ENCODE measurements around the gene ABLIM2. TPM values are rescaled to one million over a fixed set of nuclear protein-coding genes. Genes with fewer than 3 reads are reported as not detected.

ABLIM2 gene
- total and polyA plus RNA-seq, 2 experiments from 2014 or later: 1.5 to 4.3 TPM

GRCh38 chr4:8185295-8185694 lies 26.7 kb upstream of the ABLIM2 start:
- Histone ChIP-seq H3K79me2 (replicated peaks; ENCODE audit: insufficient read depth) (no peaks in the 10 kb centered on the region), H2AFZ (no peak overlapping the region), H3K27ac (ENCODE audit: low read depth) (no peak overlapping the region), H3K4me2 (no peak overlapping the region), H3K27me3 (ENCODE audit: insufficient read depth) (no peaks in the 10 kb centered on the region), H3K9me2 (ENCODE audit: insufficient read depth) (no peaks in the 10 kb centered on the region), H4K20me1 (replicated peaks; ENCODE audit: insufficient read depth) (no peaks in the 10 kb centered on the region), H3K4me1 (ENCODE audit: insufficient read depth) (no peaks in the 10 kb centered on the region), H3K36me3 (ENCODE audit: insufficient read depth) (no peaks in the 10 kb centered on the region), H3F3A (replicated peaks; ENCODE audit: low read depth) (peaks cover 5% of the 10 kb centered on the region; the same call in 1 of the 2 replicates), H3K4me3 (no peak overlapping the region)
- TF ChIP-seq POLR2AphosphoS5 (IDR thresholded peaks at IDR 0.05; ENCODE audit: low read depth) (no peak), ZNF331 (CRISPR knock-in tag; IDR thresholded peaks at IDR 0.05; ENCODE audit: low read depth) (no peak), STAT1 (IDR thresholded peaks at IDR 0.05; ENCODE audit: unreplicated experiment) (no peak), CREB1 (CRISPR knock-in tag; IDR thresholded peaks at IDR 0.05; ENCODE audit: low read depth) (no peak), NANOG (IDR thresholded peaks at IDR 0.05; ENCODE audit: borderline replicate concordance) (no peak), EZH2 (IDR thresholded peaks at IDR 0.05; ENCODE audit: low read depth, unreplicated experiment) (no peak)
- TF ChIP-seq, protein P1, sequence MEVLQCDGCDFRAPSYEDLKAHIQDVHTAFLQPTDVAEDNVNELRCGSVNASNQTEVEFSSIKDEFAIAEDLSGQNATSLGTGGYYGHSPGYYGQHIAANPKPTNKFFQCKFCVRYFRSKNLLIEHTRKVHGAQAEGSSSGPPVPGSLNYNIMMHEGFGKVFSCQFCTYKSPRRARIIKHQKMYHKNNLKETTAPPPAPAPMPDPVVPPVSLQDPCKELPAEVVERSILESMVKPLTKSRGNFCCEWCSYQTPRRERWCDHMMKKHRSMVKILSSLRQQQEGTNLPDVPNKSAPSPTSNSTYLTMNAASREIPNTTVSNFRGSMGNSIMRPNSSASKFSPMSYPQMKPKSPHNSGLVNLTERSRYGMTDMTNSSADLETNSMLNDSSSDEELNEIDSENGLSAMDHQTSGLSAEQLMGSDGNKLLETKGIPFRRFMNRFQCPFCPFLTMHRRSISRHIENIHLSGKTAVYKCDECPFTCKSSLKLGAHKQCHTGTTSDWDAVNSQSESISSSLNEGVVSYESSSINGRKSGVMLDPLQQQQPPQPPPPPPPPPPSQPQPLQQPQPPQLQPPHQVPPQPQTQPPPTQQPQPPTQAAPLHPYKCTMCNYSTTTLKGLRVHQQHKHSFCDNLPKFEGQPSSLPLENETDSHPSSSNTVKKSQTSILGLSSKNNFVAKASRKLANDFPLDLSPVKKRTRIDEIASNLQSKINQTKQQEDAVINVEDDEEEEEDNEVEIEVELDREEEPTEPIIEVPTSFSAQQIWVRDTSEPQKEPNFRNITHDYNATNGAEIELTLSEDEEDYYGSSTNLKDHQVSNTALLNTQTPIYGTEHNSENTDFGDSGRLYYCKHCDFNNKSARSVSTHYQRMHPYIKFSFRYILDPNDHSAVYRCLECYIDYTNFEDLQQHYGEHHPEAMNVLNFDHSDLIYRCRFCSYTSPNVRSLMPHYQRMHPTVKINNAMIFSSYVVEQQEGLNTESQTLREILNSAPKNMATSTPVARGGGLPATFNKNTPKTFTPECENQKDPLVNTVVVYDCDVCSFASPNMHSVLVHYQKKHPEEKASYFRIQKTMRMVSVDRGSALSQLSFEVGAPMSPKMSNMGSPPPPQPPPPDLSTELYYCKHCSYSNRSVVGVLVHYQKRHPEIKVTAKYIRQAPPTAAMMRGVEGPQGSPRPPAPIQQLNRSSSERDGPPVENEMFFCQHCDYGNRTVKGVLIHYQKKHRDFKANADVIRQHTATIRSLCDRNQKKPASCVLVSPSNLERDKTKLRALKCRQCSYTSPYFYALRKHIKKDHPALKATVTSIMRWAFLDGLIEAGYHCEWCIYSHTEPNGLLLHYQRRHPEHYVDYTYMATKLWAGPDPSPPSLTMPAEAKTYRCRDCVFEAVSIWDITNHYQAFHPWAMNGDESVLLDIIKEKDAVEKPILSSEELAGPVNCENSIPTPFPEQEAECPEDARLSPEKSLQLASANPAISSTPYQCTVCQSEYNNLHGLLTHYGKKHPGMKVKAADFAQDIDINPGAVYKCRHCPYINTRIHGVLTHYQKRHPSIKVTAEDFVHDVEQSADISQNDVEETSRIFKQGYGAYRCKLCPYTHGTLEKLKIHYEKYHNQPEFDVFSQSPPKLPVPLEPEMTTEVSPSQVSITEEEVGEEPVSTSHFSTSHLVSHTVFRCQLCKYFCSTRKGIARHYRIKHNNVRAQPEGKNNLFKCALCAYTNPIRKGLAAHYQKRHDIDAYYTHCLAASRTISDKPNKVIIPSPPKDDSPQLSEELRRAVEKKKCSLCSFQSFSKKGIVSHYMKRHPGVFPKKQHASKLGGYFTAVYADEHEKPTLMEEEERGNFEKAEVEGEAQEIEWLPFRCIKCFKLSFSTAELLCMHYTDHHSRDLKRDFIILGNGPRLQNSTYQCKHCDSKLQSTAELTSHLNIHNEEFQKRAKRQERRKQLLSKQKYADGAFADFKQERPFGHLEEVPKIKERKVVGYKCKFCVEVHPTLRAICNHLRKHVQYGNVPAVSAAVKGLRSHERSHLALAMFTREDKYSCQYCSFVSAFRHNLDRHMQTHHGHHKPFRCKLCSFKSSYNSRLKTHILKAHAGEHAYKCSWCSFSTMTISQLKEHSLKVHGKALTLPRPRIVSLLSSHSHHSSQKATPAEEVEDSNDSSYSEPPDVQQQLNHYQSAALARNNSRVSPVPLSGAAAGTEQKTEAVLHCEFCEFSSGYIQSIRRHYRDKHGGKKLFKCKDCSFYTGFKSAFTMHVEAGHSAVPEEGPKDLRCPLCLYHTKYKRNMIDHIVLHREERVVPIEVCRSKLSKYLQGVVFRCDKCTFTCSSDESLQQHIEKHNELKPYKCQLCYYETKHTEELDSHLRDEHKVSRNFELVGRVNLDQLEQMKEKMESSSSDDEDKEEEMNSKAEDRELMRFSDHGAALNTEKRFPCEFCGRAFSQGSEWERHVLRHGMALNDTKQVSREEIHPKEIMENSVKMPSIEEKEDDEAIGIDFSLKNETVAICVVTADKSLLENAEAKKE (CRISPR knock-in tag; IDR thresholded peaks at IDR 0.05): no peak
- DNase-seq (ENCODE audit: low spot score): no peak
- ATAC-seq: no peak
- Mint-ChIP-seq H3K9me3 (no peaks in the 10 kb centered on the region), H3K27me3 (ENCODE audit: insufficient read depth, low read depth, poor library complexity) (peaks cover 7% of the 10 kb centered on the region), H3K36me3 (ENCODE audit: low read depth) (no peaks in the 10 kb centered on the region), H3K4me3 (no peak overlapping the region), H3K4me1 (no peaks in the 10 kb centered on the region; the same call in 2 of the 3 replicates), H3K27ac (no peak overlapping the region)

GRCh38 chr4:8184061-8184460 lies 25.4 kb upstream of the ABLIM2 start:
- Histone ChIP-seq H3K27me3 (ENCODE audit: insufficient read depth) (no peaks in the 10 kb centered on the region), H3K4me3 (no peak overlapping the region), H3K4me1 (ENCODE audit: insufficient read depth) (no peaks in the 10 kb centered on the region), H3K9me2 (ENCODE audit: insufficient read depth) (no peaks in the 10 kb centered on the region), H2AFZ (no peak overlapping the region), H3K27ac (ENCODE audit: low read depth) (no peak overlapping the region), H3K4me2 (no peak overlapping the region), H3K36me3 (ENCODE audit: insufficient read depth) (no peaks in the 10 kb centered on the region), H4K20me1 (replicated peaks; ENCODE audit: insufficient read depth) (no peaks in the 10 kb centered on the region), H3K79me2 (replicated peaks; ENCODE audit: insufficient read depth) (no peaks in the 10 kb centered on the region), H3F3A (replicated peaks; ENCODE audit: low read depth) (peaks cover 7% of the 10 kb centered on the region; the same call in 1 of the 2 replicates)
- DNase-seq (ENCODE audit: low spot score) (no peak), ATAC-seq (no peak)
- Mint-ChIP-seq H3K4me3 (no peak overlapping the region), H3K27me3 (ENCODE audit: insufficient read depth, low read depth, poor library complexity) (peaks cover 6% of the 10 kb centered on the region), H3K27ac (no peak overlapping the region), H3K9me3 (no peaks in the 10 kb centered on the region), H3K4me1 (no peaks in the 10 kb centered on the region; the same call in 2 of the 3 replicates), H3K36me3 (ENCODE audit: low read depth) (no peaks in the 10 kb centered on the region)
- TF ChIP-seq ETS1 (IDR thresholded peaks at IDR 0.05): no peak
- TF ChIP-seq, protein P2, sequence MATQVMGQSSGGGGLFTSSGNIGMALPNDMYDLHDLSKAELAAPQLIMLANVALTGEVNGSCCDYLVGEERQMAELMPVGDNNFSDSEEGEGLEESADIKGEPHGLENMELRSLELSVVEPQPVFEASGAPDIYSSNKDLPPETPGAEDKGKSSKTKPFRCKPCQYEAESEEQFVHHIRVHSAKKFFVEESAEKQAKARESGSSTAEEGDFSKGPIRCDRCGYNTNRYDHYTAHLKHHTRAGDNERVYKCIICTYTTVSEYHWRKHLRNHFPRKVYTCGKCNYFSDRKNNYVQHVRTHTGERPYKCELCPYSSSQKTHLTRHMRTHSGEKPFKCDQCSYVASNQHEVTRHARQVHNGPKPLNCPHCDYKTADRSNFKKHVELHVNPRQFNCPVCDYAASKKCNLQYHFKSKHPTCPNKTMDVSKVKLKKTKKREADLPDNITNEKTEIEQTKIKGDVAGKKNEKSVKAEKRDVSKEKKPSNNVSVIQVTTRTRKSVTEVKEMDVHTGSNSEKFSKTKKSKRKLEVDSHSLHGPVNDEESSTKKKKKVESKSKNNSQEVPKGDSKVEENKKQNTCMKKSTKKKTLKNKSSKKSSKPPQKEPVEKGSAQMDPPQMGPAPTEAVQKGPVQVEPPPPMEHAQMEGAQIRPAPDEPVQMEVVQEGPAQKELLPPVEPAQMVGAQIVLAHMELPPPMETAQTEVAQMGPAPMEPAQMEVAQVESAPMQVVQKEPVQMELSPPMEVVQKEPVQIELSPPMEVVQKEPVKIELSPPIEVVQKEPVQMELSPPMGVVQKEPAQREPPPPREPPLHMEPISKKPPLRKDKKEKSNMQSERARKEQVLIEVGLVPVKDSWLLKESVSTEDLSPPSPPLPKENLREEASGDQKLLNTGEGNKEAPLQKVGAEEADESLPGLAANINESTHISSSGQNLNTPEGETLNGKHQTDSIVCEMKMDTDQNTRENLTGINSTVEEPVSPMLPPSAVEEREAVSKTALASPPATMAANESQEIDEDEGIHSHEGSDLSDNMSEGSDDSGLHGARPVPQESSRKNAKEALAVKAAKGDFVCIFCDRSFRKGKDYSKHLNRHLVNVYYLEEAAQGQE (IDR thresholded peaks at IDR 0.05; ENCODE audit: unreplicated experiment): no peak
- TF ChIP-seq CTCF (conservative IDR thresholded peaks at IDR 0.05; ENCODE audit: low read depth in 2 of 2): no peak
- TF ChIP-seq ZNF331 (CRISPR knock-in tag; IDR thresholded peaks at IDR 0.05; ENCODE audit: low read depth): no peak
